Keratinocyte (primary cell): ENCODE data around the gene SFXN2. TPM values are rescaled to one million over a fixed set of nuclear protein-coding genes. Genes with fewer than 3 reads are reported as not detected.

Experiments
- DNase-seq: peaks from one replicate; pipeline ENCODE4 v3.0.0-alpha.2; 2011; ENCODE audit warnings: low read depth, missing footprints, low spot score
- FAIRE-seq: peaks from 2 replicates; lab custom pipeline; 2011; peaks lifted over from hg19 to GRCh38; lab: Jason Lieb, UNC
- H2AFZ ChIP-seq: 2 replicates; pipeline ENCODE4 v1.6.0; 2012; ENCODE audit warnings: low read length, control low read depth, inconsistent platforms; ENCODE audit not compliant: control insufficient read depth
- H3K27ac ChIP-seq: 2 replicates; pipeline ENCODE4 v1.5.1; 2011; ENCODE audit warnings: low read length; ENCODE audit not compliant: control insufficient read depth, insufficient read depth
- H3K27me3 ChIP-seq: 3 replicates; pipeline ENCODE4 v1.6.0; 2011; ENCODE audit warnings: low read length; ENCODE audit not compliant: control insufficient read depth, insufficient read depth; ENCODE audit errors: extremely low read depth
- H3K36me3 ChIP-seq, 2 experiments: 2 replicates in 1 of 2; 3 replicates in 1 of 2; pipeline ENCODE4 v1.5.1; 2011; ENCODE audit warnings: low read length in 2 of 2, mild to moderate bottlenecking in 1 of 2; ENCODE audit not compliant: control insufficient read depth in 2 of 2, insufficient read depth in 2 of 2; ENCODE audit errors: extremely low read depth in 1 of 2
- H3K4me1 ChIP-seq: 3 replicates; pipeline ENCODE4 v1.5.1; 2011; ENCODE audit warnings: low read length; ENCODE audit not compliant: control insufficient read depth, insufficient read depth; ENCODE audit errors: extremely low read depth
- H3K4me2 ChIP-seq: 3 replicates; pipeline ENCODE4 v1.6.0; 2011; ENCODE audit warnings: low read depth, low read length; ENCODE audit not compliant: control insufficient read depth, insufficient read depth; ENCODE audit errors: extremely low read depth
- H3K4me3 ChIP-seq, 3 experiments: fragments of 200-600 bp in 1 of 3; sonication (generic) in 1 of 3; 2 replicates in 2 of 3; 3 replicates in 1 of 3; pipeline ENCODE4 v1.5.1; 2011 to 2016; ENCODE audit warnings: low read length in 3 of 3, mild to moderate bottlenecking in 3 of 3, control low read depth in 2 of 3, inconsistent platforms in 1 of 3, low read depth in 1 of 3, mixed read lengths in 1 of 3, mixed run types in 1 of 3, moderate library complexity in 1 of 3; ENCODE audit not compliant: control insufficient read depth in 2 of 3, insufficient read depth in 2 of 3; ENCODE audit errors: extremely low read depth in 1 of 3
- H3K79me2 ChIP-seq: 2 replicates; pipeline ENCODE4 v1.6.0; 2012; ENCODE audit warnings: low read length; ENCODE audit not compliant: control insufficient read depth, insufficient read depth
- H3K9ac ChIP-seq: 3 replicates; pipeline ENCODE4 v1.6.0; 2011; ENCODE audit warnings: low read length; ENCODE audit not compliant: control insufficient read depth, insufficient read depth; ENCODE audit errors: extremely low read depth
- H3K9me1 ChIP-seq: 3 replicates; pipeline ENCODE4 v1.6.0; 2011; ENCODE audit warnings: low read length; ENCODE audit not compliant: control insufficient read depth, insufficient read depth; ENCODE audit errors: extremely low read depth
- H3K9me3 ChIP-seq: 2 replicates; pipeline ENCODE4 v1.5.1; 2012; ENCODE audit warnings: low read depth, low read length; ENCODE audit not compliant: control insufficient read depth
- H4K20me1 ChIP-seq: 3 replicates; pipeline ENCODE4 v1.6.0; 2011; ENCODE audit warnings: low read length; ENCODE audit not compliant: control insufficient read depth, insufficient read depth; ENCODE audit errors: extremely low read depth
- CTCF ChIP-seq, 3 experiments: IDR thresholded peaks in 1 of 3; conservative IDR thresholded peaks in 1 of 3; optimal IDR thresholded peaks in 1 of 3; 2 replicates in 2 of 3; 3 replicates in 1 of 3; pipeline versions ENCODE3 to v1.5.1; 2011; ENCODE audit warnings: low read length in 3 of 3, mild to moderate bottlenecking in 3 of 3, moderate library complexity in 2 of 3, control low read depth in 1 of 3, inconsistent platforms in 1 of 3; ENCODE audit not compliant: insufficient read depth in 2 of 3; ENCODE audit errors: extremely low read depth in 1 of 3
- EZH2 ChIP-seq: IDR thresholded peaks from one replicate; pipeline ENCODE4 v1.6.1; 2012; ENCODE audit warnings: inconsistent platforms, mild to moderate bottlenecking, low read length, moderate library complexity
- dilution Hi-C: fragments of 300-500 bp; cut with MboI; formaldehyde crosslinking; loops from one replicate; pipeline ENCODE4 v1.7.0; 2020; ENCODE audit warnings: low sequenced_read_pairs; ENCODE audit not compliant: extremely low pct_ligation_motif_present
- polyA plus RNA-seq, 5 experiments: library from polyadenylated mRNA; depleted of rRNA in 3 of 5; stranded (reverse) in 3 of 5; stranded (forward) in 1 of 5; unstranded in 1 of 5; fragments of >200 nt; gene quantifications; 1 replicate in 1 of 5; 2 replicates in 3 of 5; 3 replicates in 1 of 5; pipeline versions ENCODE4 v1.2.1 to v1.2.3, GENCODE V29; 2011 to 2012; ENCODE audit warnings: missing spikeins in 2 of 5, low read depth in 1 of 5, low replicate concordance in 1 of 5

The SFXN2 gene
- polyA plus RNA-seq, 1 donor (not counting 4 experiments of a cell fraction or from before 2014, with no cell fraction given), result 5.0 TPM

GRCh38 chr10:102726274-102726673, 11.8 kb downstream of the SFXN2 start:
- Histone ChIP-seq H3K4me2 (no peak overlapping the region), H3K9me3 (no peaks in the 10 kb centered on the region), H3K27me3 (no peaks in the 10 kb centered on the region), H3K9ac (no peak overlapping the region), H3K79me2 (no peaks in the 10 kb centered on the region), H3K36me3 (peaks cover 3 to 12% of the 10 kb centered on the region in 2 experiments), H2AFZ (no peak overlapping the region), H3K4me1 (no peaks in the 10 kb centered on the region), H4K20me1 (no peaks in the 10 kb centered on the region), H3K27ac (no peak overlapping the region), H3K9me1 (no peaks in the 10 kb centered on the region), H3K4me3 (no peak overlapping the region)
- TF ChIP-seq CTCF (optimal IDR thresholded peaks at IDR 0.05 in 1 of 3, IDR thresholded peaks at IDR 0.05 in 1 of 3, conservative IDR thresholded peaks at IDR 0.05 in 1 of 3; ENCODE audit: extremely low read depth in 1 of 3, insufficient read depth in 2 of 3, low read length in 3 of 3) (no peak), EZH2 (no peak)
- no peak for FAIRE-seq
- dilution Hi-C loops, result no loop called here
- DNase-seq, result no peak

- Histone ChIP-seq H3K9ac (no peak overlapping the region), H4K20me1 (no peaks in the 10 kb centered on the region), H3K9me1 (no peaks in the 10 kb centered on the region), H3K9me3 (no peaks in the 10 kb centered on the region), H3K27me3 (no peaks in the 10 kb centered on the region), H3K4me3 (no peak overlapping the region), H2AFZ (no peak overlapping the region), H3K4me1 (no peaks in the 10 kb centered on the region), H3K4me2 (no peak overlapping the region), H3K79me2 (no peaks in the 10 kb centered on the region), H3K27ac (no peak overlapping the region), H3K36me3 (peaks cover 3 to 14% of the 10 kb centered on the region in 2 experiments)
- FAIRE-seq (no peak), DNase-seq (no peak)
- dilution Hi-C loops, result no loop called here
- no peak for TF ChIP-seq EZH2
- TF ChIP-seq CTCF (optimal IDR thresholded peaks at IDR 0.05 in 1 of 3, IDR thresholded peaks at IDR 0.05 in 1 of 3, conservative IDR thresholded peaks at IDR 0.05 in 1 of 3; ENCODE audit: extremely low read depth in 1 of 3, insufficient read depth in 2 of 3, low read length in 3 of 3), result no peak
These were observed 12.8 kb downstream of the SFXN2 start for GRCh38 chr10:102727037-102727818.
